Common myeloid progenitor, CD34-positive (primary cell): Measurements from ENCODE around the gene GKN1.

ENCODE experiments used
- CTCF ChIA-PET: fragments of 350-600 bp; sonication (Branson Sonifier 250); formaldehyde crosslinking; loops from one replicate; lab custom pipeline; 2021; ENCODE audit warnings: antibody characterized with exemption; lab: Charles Lee
- POLR2A ChIA-PET: fragments of 350-600 bp; sonication (Branson Sonifier 250); formaldehyde crosslinking; loops from one replicate; lab custom pipeline; 2021; ENCODE audit warnings: antibody characterized with exemption; lab: Charles Lee
- DNase-seq, 3 donors: peaks; one replicate each; pipeline versions ENCODE4 v3.0.0 to v3.0.0-alpha.2; 2013
- H3K27ac ChIP-seq, 2 experiments: 1 replicate in 1 of 2; 2 replicates in 1 of 2; pipeline ENCODE4 v1.7.0; 2013; ENCODE audit warnings: inconsistent platforms in 2 of 2, low read length in 2 of 2, mild to moderate bottlenecking in 2 of 2, low read depth in 1 of 2, moderate library complexity in 1 of 2; ENCODE audit not compliant: severe bottlenecking in 2 of 2, insufficient read depth in 1 of 2, poor library complexity in 1 of 2
- H3K27me3 ChIP-seq, 5 experiments: replicated peaks in 2 of 5; 1 replicate in 3 of 5; 2 replicates in 2 of 5; pipeline versions ENCODE4 v1.6.1 to v1.7.0; 2013; ENCODE audit warnings: low read length in 4 of 5, mild to moderate bottlenecking in 2 of 5, moderate library complexity in 2 of 5, inconsistent platforms in 1 of 5; ENCODE audit not compliant: insufficient read depth in 5 of 5, control insufficient read depth in 4 of 5
- H3K36me3 ChIP-seq, 4 experiments: 1 replicate in 2 of 4; 2 replicates in 2 of 4; pipeline versions ENCODE4 v1.6.1 to v1.7.0; 2013; ENCODE audit warnings: low read length in 3 of 4, control low read depth in 1 of 4, mild to moderate bottlenecking in 1 of 4; ENCODE audit not compliant: control insufficient read depth in 4 of 4, insufficient read depth in 4 of 4
- H3K4me1 ChIP-seq, 4 experiments: 1 replicate in 3 of 4; 2 replicates in 1 of 4; pipeline versions ENCODE4 v1.6.1 to v1.7.1; 2013; ENCODE audit warnings: low read length in 3 of 4, mild to moderate bottlenecking in 3 of 4, control low read depth in 1 of 4, inconsistent platforms in 1 of 4, moderate library complexity in 1 of 4; ENCODE audit not compliant: control insufficient read depth in 4 of 4, insufficient read depth in 4 of 4; ENCODE audit errors: control extremely low read depth in 1 of 4
- H3K4me3 ChIP-seq, 7 experiments: 1 replicate in 4 of 7; 2 replicates in 3 of 7; pipeline versions ENCODE4 v1.5.1 to v1.7.0; 2013; ENCODE audit warnings: mild to moderate bottlenecking in 7 of 7, low read length in 6 of 7, moderate library complexity in 6 of 7, inconsistent platforms in 2 of 7, low read depth in 2 of 7, control low read depth in 1 of 7; ENCODE audit not compliant: insufficient read depth in 4 of 7, control insufficient read depth in 1 of 7; ENCODE audit errors: extremely low read depth in 1 of 7
- H3K9me3 ChIP-seq, 5 experiments: 1 replicate in 4 of 5; 2 replicates in 1 of 5; pipeline versions ENCODE4 v1.6.1 to v1.7.1; 2013; ENCODE audit warnings: low read length in 4 of 5, mild to moderate bottlenecking in 2 of 5, inconsistent platforms in 1 of 5, low read depth in 1 of 5, moderate library complexity in 1 of 5; ENCODE audit not compliant: control insufficient read depth in 4 of 5, insufficient read depth in 2 of 5; ENCODE audit errors: control extremely low read depth in 1 of 5
- WGBS: methylation state at CpG from one replicate; pipeline ENCODE4 v1.1.5; 2013; ENCODE audit not compliant: insufficient coverage; 5-methylcytosine and 5-hydroxymethylcytosine counted together

The GKN1 gene

GRCh38 chr2:68934021-68934420, 40.4 kb upstream of the GKN1 start:
- no peak for DNase-seq
- WGBS: 100% methylated on average over 3 of the region's 3 CpGs
- Histone ChIP-seq H3K9me3 (peaks cover 0 to 2% (median 0%) of the 10 kb centered on the region in 5 experiments), H3K36me3 (no peaks in the 10 kb centered on the region), H3K27ac (no peak overlapping the region), H3K27me3 (no peaks in the 10 kb centered on the region), H3K4me1 (no peaks in the 10 kb centered on the region), H3K4me3 (no peak overlapping the region)
- ChIA-PET POLR2A (no interaction called here), CTCF (interaction anchor here (0.7 to 1.6 kb wide), 7 partner anchors 9 to 145 kb away, joined by 3 to 6 read pairs (median 3); no protein-coding TSS in a partner anchor)

- POLR2A ChIA-PET: no interaction called here
- Histone ChIP-seq H3K27me3 (no peaks in the 10 kb centered on the region), H3K4me1 (no peaks in the 10 kb centered on the region), H3K9me3 (peaks cover 0 to 2% (median 0%) of the 10 kb centered on the region in 5 experiments), H3K4me3 (no peak overlapping the region), H3K27ac (no peak overlapping the region), H3K36me3 (no peaks in the 10 kb centered on the region)
- DNase-seq: no peak
- 96% methylated on average over 5 of the region's 5 CpGs for WGBS
- CTCF ChIA-PET: interaction anchor here (1.0 to 1.6 kb wide), 4 partner anchors 9 to 226 kb away, joined by 3 to 5 read pairs (median 3); no protein-coding TSS in a partner anchor
These were observed 39.0 kb upstream of the GKN1 start for GRCh38 chr2:68935471-68935870.

- no peaks in the 10 kb centered on the region for H3K36me3 ChIP-seq
- no peak for DNase-seq
- H3K4me1 ChIP-seq: no peaks in the 10 kb centered on the region
- H3K27ac ChIP-seq: no peak overlapping the region
- POLR2A ChIA-PET: no interaction called here
- CTCF ChIA-PET: interaction anchor here (1.2 to 3.4 kb wide), 3 partner anchors 9 to 227 kb away, joined by 3 to 18 read pairs (median 4); no protein-coding TSS in a partner anchor
- H3K4me3 ChIP-seq: no peak overlapping the region
- H3K27me3 ChIP-seq: no peaks in the 10 kb centered on the region
- WGBS: 100% methylated on average over 1 of the region's 2 CpGs
- H3K9me3 ChIP-seq: peaks cover 0 to 2% (median 0%) of the 10 kb centered on the region in 5 experiments
These were observed 38.0 kb upstream of the GKN1 start for GRCh38 chr2:68936427-68936826.

GRCh38 chr2:68936889-68937288, 37.5 kb upstream of the GKN1 start:
- CTCF ChIA-PET: interaction anchor here (1.2 to 3.4 kb wide), 2 partner anchors 9 to 226 kb away, joined by 4 to 18 read pairs; no protein-coding TSS in a partner anchor
- no peak for DNase-seq
- Histone ChIP-seq H3K4me3 (no peak overlapping the region), H3K27ac (no peak overlapping the region), H3K27me3 (no peaks in the 10 kb centered on the region), H3K36me3 (no peaks in the 10 kb centered on the region), H3K4me1 (no peaks in the 10 kb centered on the region), H3K9me3 (peaks cover 0 to 2% (median 0%) of the 10 kb centered on the region in 5 experiments)
- POLR2A ChIA-PET: no interaction called here
- WGBS: 71% methylated on average over 1 of the region's 1 CpG

- 100% methylated on average over 1 of the region's 5 CpGs for WGBS
- Histone ChIP-seq H3K27ac (no peak overlapping the region), H3K27me3 (no peaks in the 10 kb centered on the region), H3K4me1 (no peaks in the 10 kb centered on the region), H3K36me3 (no peaks in the 10 kb centered on the region), H3K9me3 (peaks cover 0 to 2% (median 0%) of the 10 kb centered on the region in 5 experiments), H3K4me3 (no peak overlapping the region)
- POLR2A ChIA-PET: no interaction called here
- DNase-seq: no peak
- CTCF ChIA-PET: interaction anchor here (1.2 to 3.4 kb wide), 2 partner anchors 10 to 227 kb away, joined by 4 to 18 read pairs; no protein-coding TSS in a partner anchor
These were observed 36.9 kb upstream of the GKN1 start for GRCh38 chr2:68937346-68938055.

GRCh38 chr2:68938938-68939337, 35.5 kb upstream of the GKN1 start:
- DNase-seq: no peak
- POLR2A ChIA-PET: no interaction called here
- no peak overlapping the region for H3K4me3 ChIP-seq

GRCh38 chr2:68939962-68940361, 34.5 kb upstream of the GKN1 start:
- Histone ChIP-seq H3K4me3 (no peak overlapping the region), H3K27me3 (no peaks in the 10 kb centered on the region), H3K9me3 (peaks cover 0 to 2% (median 0%) of the 10 kb centered on the region in 5 experiments), H3K36me3 (no peaks in the 10 kb centered on the region), H3K27ac (no peak overlapping the region), H3K4me1 (no peaks in the 10 kb centered on the region)
- WGBS: 100% methylated on average over 1 of the region's 1 CpG
- no peak for DNase-seq
- ChIA-PET POLR2A (no interaction called here), CTCF (interaction anchor here (1.0 kb wide), 1 partner anchor 231 kb away, joined by 4 read pairs; no protein-coding TSS in a partner anchor)

More at GRCh38 chr2:68938938-68939337, 35.5 kb upstream of the GKN1 start:
- CTCF ChIA-PET: interaction anchor here (3.4 kb wide), 1 partner anchor 12 kb away, joined by 18 read pairs; no protein-coding TSS in a partner anchor
- H3K27me3 ChIP-seq: no peaks in the 10 kb centered on the region
- no peaks in the 10 kb centered on the region for H3K36me3 ChIP-seq
- no CpG with 5 or more reads among the region's 3 CpGs for WGBS
- H3K4me1 ChIP-seq: no peaks in the 10 kb centered on the region
- peaks cover 0 to 2% (median 0%) of the 10 kb centered on the region in 5 experiments for H3K9me3 ChIP-seq
- H3K27ac ChIP-seq: no peak overlapping the region
